SJSA1 (cell line): Measurements from ENCODE around the gene CWF19L1. TPM values are rescaled to one million over a fixed set of nuclear protein-coding genes. Genes with fewer than 3 reads are reported as not detected.

Experiments used
- DNase-seq, 2 experiments: peaks; one replicate each; pipeline ENCODE4 v3.0.0-alpha.2; 2015 to 2020; ENCODE audit warnings: low spot score in 2 of 2, low read depth in 1 of 2
- H3K27ac ChIP-seq: fragments of 250-450 bp; sonication (Bioruptor Pico); 2 replicates; pipeline ENCODE4 v1.5.1; 2020; ENCODE audit warnings: mild to moderate bottlenecking, moderate library complexity
- H3K27me3 ChIP-seq: fragments of 250-450 bp; sonication (Bioruptor Pico); replicated peaks from 2 replicates; pipeline ENCODE4 v1.5.1; 2020; ENCODE audit warnings: mild to moderate bottlenecking, moderate library complexity
- H3K36me3 ChIP-seq: fragments of 250-450 bp; sonication (Bioruptor Pico); 2 replicates; pipeline ENCODE4 v1.5.1; 2020; ENCODE audit warnings: mild to moderate bottlenecking
- H3K4me1 ChIP-seq: fragments of 250-450 bp; sonication (Bioruptor Pico); replicated peaks from 2 replicates; pipeline ENCODE4 v1.6.1; 2021; ENCODE audit warnings: mild to moderate bottlenecking
- H3K4me3 ChIP-seq: fragments of 250-450 bp; sonication (Bioruptor Pico); 2 replicates; pipeline ENCODE4 v1.5.1; 2020; ENCODE audit warnings: mild to moderate bottlenecking
- H3K9me3 ChIP-seq: fragments of 250-450 bp; sonication (Bioruptor Pico); replicated peaks from 2 replicates; pipeline ENCODE4 v1.5.1; 2020; ENCODE audit warnings: mild to moderate bottlenecking
- total RNA-seq: library from RNA; depleted of rRNA; stranded (reverse); fragments of >200 nt; shearing (Covaris generic); gene quantifications from 2 replicates; pipeline ENCODE4 v1.2.3, GENCODE V29; 2014

The CWF19L1 gene
- total RNA-seq, 1 experiment from 2014 or later, result 42.6 TPM

GRCh38 chr10:100229819-100230422 lies 37.5 kb downstream of the CWF19L1 start:
- H3K4me1 ChIP-seq, result peaks cover 11% of the 10 kb centered on the region
- no peaks in the 10 kb centered on the region for H3K9me3 ChIP-seq
- H3K27me3 ChIP-seq, result no peaks in the 10 kb centered on the region
- peak overlapping the region; percentile 50 for H3K27ac ChIP-seq
- H3K4me3 ChIP-seq, result peak overlapping the region; percentile 79
- DNase-seq, result no peak
- H3K36me3 ChIP-seq, result peaks cover 58% of the 10 kb centered on the region

GRCh38 chr10:100223879-100224278 lies 43.6 kb downstream of the CWF19L1 start:
- H3K27me3 ChIP-seq, result no peaks in the 10 kb centered on the region
- no peak overlapping the region for H3K4me3 ChIP-seq
- H3K9me3 ChIP-seq, result no peaks in the 10 kb centered on the region
- H3K36me3 ChIP-seq, result peaks cover 71% of the 10 kb centered on the region
- H3K4me1 ChIP-seq, result peaks cover 5% of the 10 kb centered on the region
- no peak for DNase-seq
- no peak overlapping the region for H3K27ac ChIP-seq

GRCh38 chr10:100222529-100222928 lies 44.9 kb downstream of the CWF19L1 start:
- no peak for DNase-seq
- H3K36me3 ChIP-seq, result peaks cover 79% of the 10 kb centered on the region
- no peak overlapping the region for H3K4me3 ChIP-seq
- H3K9me3 ChIP-seq, result no peaks in the 10 kb centered on the region
- H3K27me3 ChIP-seq, result no peaks in the 10 kb centered on the region
- no peak overlapping the region for H3K27ac ChIP-seq
- H3K4me1 ChIP-seq, result no peaks in the 10 kb centered on the region

- Histone ChIP-seq H3K27me3 (no peaks in the 10 kb centered on the region), H3K9me3 (no peaks in the 10 kb centered on the region), H3K4me1 (no peaks in the 10 kb centered on the region), H3K36me3 (peaks cover 86% of the 10 kb centered on the region), H3K27ac (no peak overlapping the region), H3K4me3 (no peak overlapping the region)
- DNase-seq, result no peak
These were observed 51.4 kb downstream of the CWF19L1 start for GRCh38 chr10:100216006-100216405.

- H3K4me3 ChIP-seq, result no peak overlapping the region
- peaks cover 71% of the 10 kb centered on the region for H3K36me3 ChIP-seq
- H3K27ac ChIP-seq, result peak overlapping the region; percentile 58
- H3K9me3 ChIP-seq, result no peaks in the 10 kb centered on the region
- H3K4me1 ChIP-seq, result peaks cover 17% of the 10 kb centered on the region
- peak; percentile 50 to 65 for DNase-seq
- H3K27me3 ChIP-seq, result no peaks in the 10 kb centered on the region
These were observed 58.1 kb downstream of the CWF19L1 start for GRCh38 chr10:100209303-100209702.

GRCh38 chr10:100208276-100208675 lies 59.2 kb downstream of the CWF19L1 start:
- no peaks in the 10 kb centered on the region for H3K27me3 ChIP-seq
- peaks cover 17% of the 10 kb centered on the region for H3K4me1 ChIP-seq
- DNase-seq, result no peak
- H3K36me3 ChIP-seq, result peaks cover 71% of the 10 kb centered on the region
- no peak overlapping the region for H3K4me3 ChIP-seq
- no peak overlapping the region for H3K27ac ChIP-seq
- no peaks in the 10 kb centered on the region for H3K9me3 ChIP-seq

- peaks cover 78% of the 10 kb centered on the region for H3K36me3 ChIP-seq
- H3K27me3 ChIP-seq, result no peaks in the 10 kb centered on the region
These were observed 63.1 kb downstream of the CWF19L1 start for GRCh38 chr10:100204370-100204769.

GRCh38 chr10:100201549-100201948 lies 65.9 kb downstream of the CWF19L1 start:
- no peaks in the 10 kb centered on the region for H3K9me3 ChIP-seq
- H3K27ac ChIP-seq, result no peak overlapping the region
- no peak overlapping the region for H3K4me3 ChIP-seq
- no peak for DNase-seq
- H3K27me3 ChIP-seq, result no peaks in the 10 kb centered on the region
- H3K4me1 ChIP-seq, result no peaks in the 10 kb centered on the region
- H3K36me3 ChIP-seq, result peaks cover 83% of the 10 kb centered on the region

More at GRCh38 chr10:100204370-100204769, 63.1 kb downstream of the CWF19L1 start:
- Histone ChIP-seq H3K27ac (no peak overlapping the region), H3K4me1 (peaks cover 12% of the 10 kb centered on the region), H3K9me3 (no peaks in the 10 kb centered on the region), H3K4me3 (no peak overlapping the region)
- no peak for DNase-seq

- no peak for DNase-seq
- Histone ChIP-seq H3K36me3 (peaks cover 93% of the 10 kb centered on the region), H3K9me3 (no peaks in the 10 kb centered on the region), H3K4me3 (no peak overlapping the region), H3K27me3 (no peaks in the 10 kb centered on the region), H3K4me1 (no peaks in the 10 kb centered on the region), H3K27ac (no peak overlapping the region)
These were observed 72.7 kb downstream of the CWF19L1 start for GRCh38 chr10:100194711-100195110.

GRCh38 chr10:100192350-100192749 lies 75.1 kb downstream of the CWF19L1 start:
- DNase-seq, result no peak
- Histone ChIP-seq H3K9me3 (no peaks in the 10 kb centered on the region), H3K27me3 (no peaks in the 10 kb centered on the region), H3K36me3 (peaks cover 81% of the 10 kb centered on the region), H3K27ac (no peak overlapping the region), H3K4me3 (no peak overlapping the region), H3K4me1 (no peaks in the 10 kb centered on the region)

GRCh38 chr10:100186253-100187212 lies 80.9 kb downstream of the CWF19L1 start:
- Histone ChIP-seq H3K36me3 (peaks cover 57% of the 10 kb centered on the region), H3K4me3 (peak overlapping the region; percentile 82), H3K27me3 (no peaks in the 10 kb centered on the region), H3K4me1 (peaks cover 17% of the 10 kb centered on the region), H3K27ac (peak overlapping the region; percentile 84), H3K9me3 (no peaks in the 10 kb centered on the region)
- DNase-seq, result peak in 1 of 2 experiments; percentile 43

- peaks cover 17% of the 10 kb centered on the region for H3K4me1 ChIP-seq
- H3K27me3 ChIP-seq, result no peaks in the 10 kb centered on the region
- H3K4me3 ChIP-seq, result peak within 1 kb of the TSS; percentile 82
- peaks cover 48% of the 10 kb centered on the region for H3K36me3 ChIP-seq
- peak; percentile 88 to 91 for DNase-seq
- no peaks in the 10 kb centered on the region for H3K9me3 ChIP-seq
- H3K27ac ChIP-seq, result peak within 1 kb of the TSS; percentile 84
These were observed 81.8 kb downstream of the CWF19L1 start, which contains the start of gene ERLIN1 for GRCh38 chr10:100185364-100186252. TSS of gene ERLIN1 (minus strand) at chr10:100186029. CDS start at chr10:100185626, 403 bp downstream.

GRCh38 chr10:100184840-100185239 lies 82.6 kb downstream of the CWF19L1 start:
- no peaks in the 10 kb centered on the region for H3K9me3 ChIP-seq
- H3K27ac ChIP-seq, result peak overlapping the region; percentile 84
- peaks cover 48% of the 10 kb centered on the region for H3K36me3 ChIP-seq
- peaks cover 17% of the 10 kb centered on the region for H3K4me1 ChIP-seq
- DNase-seq, result peak in 1 of 2 experiments; percentile 33
- H3K27me3 ChIP-seq, result no peaks in the 10 kb centered on the region
- H3K4me3 ChIP-seq, result peak overlapping the region; percentile 82
